ENCODE results near the gene PRR23E. TPM values are rescaled to one million over a fixed set of nuclear protein-coding genes. Genes with fewer than 3 reads are reported as not detected.

Gene PRR23E
- total and polyA plus RNA-seq, 2 donors (not counting 3 experiments of a cell fraction or from before 2014, with no cell fraction given), result not detected

GRCh38 chr3:127167315-127168043 is 25.5 kb upstream of the PRR23E start:
- Histone ChIP-seq H3K79me2 (ENCODE audit: control insufficient read depth, insufficient read depth, low read length) (no peaks in the 10 kb centered on the region), H3K4me2 (ENCODE audit: insufficient read depth, low read length) (no peak overlapping the region), H3K36me3 (ENCODE audit: control insufficient read depth in 2 of 2, extremely low read depth in 1 of 2, insufficient read depth in 2 of 2, low read length in 2 of 2) (no peaks in the 10 kb centered on the region), H3K27me3 (ENCODE audit: control insufficient read depth in 2 of 2, insufficient read depth in 2 of 2, low read length in 2 of 2) (no peaks in the 10 kb centered on the region), H3K9me1 (replicated peaks; ENCODE audit: control insufficient read depth, extremely low read depth, insufficient read depth, low read length) (no peaks in the 10 kb centered on the region), H3K27ac (ENCODE audit: insufficient read depth, low read depth, low read length) (no peak overlapping the region), H2AFZ (ENCODE audit: low read depth, low read length) (no peak overlapping the region), H3K9ac (replicated peaks; ENCODE audit: extremely low read depth, insufficient read depth, low read length) (no peak overlapping the region), H3K4me1 (ENCODE audit: control insufficient read depth, extremely low read depth, insufficient read depth, low read length) (no peaks in the 10 kb centered on the region), H3K9me3 (replicated peaks; ENCODE audit: control insufficient read depth, insufficient read depth, low read length) (no peaks in the 10 kb centered on the region), H3K4me3 (replicated peaks in 1 of 3; ENCODE audit: insufficient read depth in 1 of 3, low read depth in 1 of 3, low read length in 3 of 3) (no peak overlapping the region), H4K20me1 (replicated peaks; ENCODE audit: control insufficient read depth, extremely low read depth, insufficient read depth, low read length) (no peaks in the 10 kb centered on the region)
- TF ChIP-seq CTCF (IDR thresholded peaks at IDR 0.05; ENCODE audit: extremely low read depth in 1 of 2, insufficient read depth in 1 of 2, low read depth in 1 of 2, low read length in 2 of 2) (no peak), POLR2AphosphoS5 (IDR thresholded peaks at IDR 0.05; ENCODE audit: insufficient read depth, low read depth, low read length) (no peak), MYC (IDR thresholded peaks at IDR 0.05; ENCODE audit: low read depth, low read length) (no peak), JUN (IDR thresholded peaks at IDR 0.05; ENCODE audit: borderline replicate concordance, insufficient read depth, insufficient read length, low read depth) (no peak), MAX (IDR thresholded peaks at IDR 0.05; ENCODE audit: insufficient read depth, insufficient read length) (no peak), FOS (IDR thresholded peaks at IDR 0.05; ENCODE audit: borderline replicate concordance, insufficient read depth, low read length) (no peak), EZH2 (IDR thresholded peaks at IDR 0.05; ENCODE audit: borderline replicate concordance, low read depth, low read length, severe bottlenecking) (no peak), GATA2 (IDR thresholded peaks at IDR 0.05; ENCODE audit: insufficient read depth, insufficient read length, low read depth, low read length) (no peak), POLR2A (IDR thresholded peaks at IDR 0.05; ENCODE audit: low read depth, low read length) (no peak)
- dilution Hi-C loops (cut with MboI; ENCODE audit: extremely low pct_ligation_motif_present, low sequenced_read_pairs) (no loop called here), intact Hi-C loops (cut with micrococcal nuclease) (no loop called here)
- CTCF ChIA-PET, result no interaction called here
- FAIRE-seq, result no peak
- BruUV-seq (replicated peaks), result no TSS peak
- no peak for DNase-seq (ENCODE audit: low read depth, low spot score)
- POLR2A ChIA-PET, result no interaction called here

Data from endothelial cell of umbilical vein (primary cell).